Gastrocnemius medialis (tissue), 4 donors: ENCODE data around the gene DLL4.

ENCODE experiments used
- POLR2A ChIP-seq, 2 donors: fragments of 450-650 bp; IDR thresholded peaks; one replicate each; pipeline ENCODE4 v1.6.1; 2017; ENCODE audit warnings: antibody characterized with exemption in 2 of 2, mild to moderate bottlenecking in 2 of 2, moderate library complexity in 2 of 2
- TF ChIP-seq, protein P1 (sequence below), 5 experiments: fragments of 450-650 bp in 3 of 5; fragments of 200-600 bp in 2 of 5; sonication (generic) in 2 of 5; IDR thresholded peaks in 4 of 5; conservative IDR thresholded peaks in 1 of 5; 1 replicate in 4 of 5; 2 replicates in 1 of 5; pipeline ENCODE4 v1.5.1; 2016 to 2019; ENCODE audit warnings: antibody characterized with exemption in 5 of 5, mild to moderate bottlenecking in 3 of 5, moderate library complexity in 3 of 5

DNA sequence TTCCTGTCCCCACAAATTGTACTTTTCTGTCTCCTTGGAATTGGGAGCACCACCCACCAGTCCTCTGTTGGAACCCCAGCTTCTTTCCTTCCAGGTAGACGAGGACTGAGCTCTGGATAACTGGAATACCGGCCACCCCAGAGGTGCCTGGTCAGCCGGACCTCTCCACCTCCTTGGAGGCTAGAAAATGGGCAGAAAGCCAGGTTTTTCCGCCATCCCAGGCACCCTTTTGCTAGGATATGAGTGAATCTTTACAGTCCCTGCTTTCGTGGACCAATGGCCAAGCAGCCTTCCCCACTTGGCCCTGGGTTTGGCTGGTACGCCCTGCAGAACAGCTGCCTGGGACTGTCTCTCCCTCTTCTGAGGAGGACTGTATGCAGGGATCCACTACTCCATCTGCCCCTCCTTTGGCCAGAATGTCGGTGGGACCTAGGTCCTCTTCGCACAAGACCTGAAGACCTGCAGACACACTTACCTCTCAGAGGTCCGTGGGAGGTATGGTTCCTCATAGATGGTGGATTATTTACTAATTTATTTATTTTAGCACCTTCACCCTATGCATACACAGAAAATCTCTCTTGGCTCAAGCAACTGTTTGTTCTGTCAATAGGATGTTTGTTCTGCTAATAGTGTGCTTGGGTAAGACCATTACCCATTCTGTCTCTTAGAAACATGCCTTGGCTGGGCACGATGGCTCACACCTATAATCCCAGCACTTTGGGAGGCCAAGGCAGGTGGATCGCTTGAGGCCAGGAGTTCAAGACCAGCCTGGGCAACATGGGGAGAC, 15.6 kb downstream of the DLL4 start:
- no peak for TF ChIP-seq POLR2A (IDR thresholded peaks at IDR 0.05)
- TF ChIP-seq, protein P1, sequence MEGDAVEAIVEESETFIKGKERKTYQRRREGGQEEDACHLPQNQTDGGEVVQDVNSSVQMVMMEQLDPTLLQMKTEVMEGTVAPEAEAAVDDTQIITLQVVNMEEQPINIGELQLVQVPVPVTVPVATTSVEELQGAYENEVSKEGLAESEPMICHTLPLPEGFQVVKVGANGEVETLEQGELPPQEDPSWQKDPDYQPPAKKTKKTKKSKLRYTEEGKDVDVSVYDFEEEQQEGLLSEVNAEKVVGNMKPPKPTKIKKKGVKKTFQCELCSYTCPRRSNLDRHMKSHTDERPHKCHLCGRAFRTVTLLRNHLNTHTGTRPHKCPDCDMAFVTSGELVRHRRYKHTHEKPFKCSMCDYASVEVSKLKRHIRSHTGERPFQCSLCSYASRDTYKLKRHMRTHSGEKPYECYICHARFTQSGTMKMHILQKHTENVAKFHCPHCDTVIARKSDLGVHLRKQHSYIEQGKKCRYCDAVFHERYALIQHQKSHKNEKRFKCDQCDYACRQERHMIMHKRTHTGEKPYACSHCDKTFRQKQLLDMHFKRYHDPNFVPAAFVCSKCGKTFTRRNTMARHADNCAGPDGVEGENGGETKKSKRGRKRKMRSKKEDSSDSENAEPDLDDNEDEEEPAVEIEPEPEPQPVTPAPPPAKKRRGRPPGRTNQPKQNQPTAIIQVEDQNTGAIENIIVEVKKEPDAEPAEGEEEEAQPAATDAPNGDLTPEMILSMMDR (IDR thresholded peaks at IDR 0.05 in 4 of 5, conservative IDR thresholded peaks at IDR 0.05 in 1 of 5) = no peak
